ENCODE measurements around the gene PCMTD2.

PCMTD2 gene

GRCh38 chr20:64255361-64256281, at the start of gene PCMTD2:
Gene PCMTD2 (plus strand): TSS chr20:64255748. CDS start chr20:64259966, 4,218 bp downstream.
- peak; percentile 67 for DNase-seq

DNA sequence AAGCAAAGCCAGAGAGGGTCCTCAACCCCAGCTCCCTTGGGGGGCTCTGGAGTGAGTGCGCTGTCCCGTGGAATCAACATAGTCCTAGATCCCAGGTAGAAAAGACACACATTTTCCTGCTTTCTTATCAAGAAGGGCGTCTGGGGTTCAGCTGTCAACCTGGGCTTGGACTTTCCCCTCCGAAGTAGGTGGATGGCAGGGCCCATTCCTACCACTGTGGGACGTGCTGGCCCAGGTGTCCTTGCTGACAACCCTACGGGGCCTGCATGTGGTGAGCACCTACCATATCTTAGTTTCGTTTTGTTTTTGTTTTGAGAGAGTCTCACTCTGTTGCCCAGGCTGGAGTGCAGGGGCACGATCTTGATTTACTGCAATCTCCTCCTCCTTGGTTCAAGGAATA, 48.9 kb upstream of the PCMTD2 start:
- no peak for DNase-seq

- no peak for DNase-seq
These were observed 47.6 kb upstream of the PCMTD2 start for GRCh38 chr20:64207641-64208590.

DNA sequence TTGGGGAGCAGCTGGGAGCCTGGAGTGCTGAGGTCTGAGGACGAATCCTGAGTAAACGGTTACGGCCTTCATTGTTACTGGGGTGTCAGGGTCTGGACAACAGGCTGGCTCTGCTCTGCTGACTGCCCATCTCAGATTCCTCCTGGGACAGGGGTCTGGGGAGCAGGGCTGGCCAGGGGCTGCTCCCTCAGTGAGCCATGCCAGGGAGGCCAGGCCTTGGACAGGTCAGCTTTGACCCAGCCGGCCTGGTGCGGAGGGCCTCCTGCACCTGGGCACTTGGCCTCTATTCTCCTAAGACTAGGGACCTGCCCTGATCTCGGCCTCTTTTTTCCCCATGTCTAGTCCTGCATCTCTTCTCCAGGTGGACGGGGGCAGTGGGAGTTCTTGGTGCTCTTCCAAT, 46.4 kb upstream of the PCMTD2 start:
- DNase-seq = no peak

GRCh38 chr20:64210656-64211369, 44.7 kb upstream of the PCMTD2 start:
- DNase-seq = no peak

DNA sequence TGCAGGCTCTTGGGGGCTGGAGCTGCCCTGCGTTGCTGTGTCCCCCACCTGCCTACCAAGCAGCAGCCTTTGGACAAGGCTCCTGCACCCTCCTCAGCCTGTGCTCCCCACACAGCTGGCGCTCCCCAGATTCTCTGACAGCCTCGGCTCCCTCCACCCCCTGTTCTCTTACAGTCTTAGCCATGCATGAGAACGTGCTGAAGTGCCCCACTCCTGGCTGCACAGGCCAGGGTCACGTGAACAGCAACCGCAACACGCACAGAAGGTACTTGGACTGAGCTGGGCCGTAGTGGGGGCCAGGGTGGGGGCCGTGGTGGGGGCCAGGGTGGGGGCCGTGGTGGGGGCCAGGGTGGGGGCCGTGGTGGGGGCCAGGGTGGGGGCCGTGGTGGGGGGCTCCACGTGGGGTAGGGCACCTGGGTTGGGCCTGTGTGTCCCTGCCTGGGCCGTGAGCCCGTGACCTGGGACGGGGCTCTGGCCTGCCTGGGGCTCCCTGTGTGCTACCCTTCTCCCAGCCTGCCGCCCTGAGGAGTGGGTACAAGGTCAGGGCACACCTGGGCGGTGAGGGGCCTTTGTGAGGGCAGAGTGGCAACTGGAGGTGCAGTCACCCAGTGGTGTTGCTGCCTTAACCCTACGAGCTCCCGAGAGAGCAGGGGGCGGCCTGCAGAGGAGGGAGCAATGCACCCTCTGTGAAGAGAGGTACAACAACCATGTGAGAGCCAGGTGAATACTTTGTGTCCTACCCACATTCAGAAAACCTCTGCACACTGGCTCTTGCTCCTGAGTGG, 43.5 kb upstream of the PCMTD2 start:
- no peak for DNase-seq

GRCh38 chr20:64212755-64213154, 42.8 kb upstream of the PCMTD2 start:
- DNase-seq = no peak

- no peak for DNase-seq
These were observed 41.4 kb upstream of the PCMTD2 start for GRCh38 chr20:64214113-64214512.

DNA sequence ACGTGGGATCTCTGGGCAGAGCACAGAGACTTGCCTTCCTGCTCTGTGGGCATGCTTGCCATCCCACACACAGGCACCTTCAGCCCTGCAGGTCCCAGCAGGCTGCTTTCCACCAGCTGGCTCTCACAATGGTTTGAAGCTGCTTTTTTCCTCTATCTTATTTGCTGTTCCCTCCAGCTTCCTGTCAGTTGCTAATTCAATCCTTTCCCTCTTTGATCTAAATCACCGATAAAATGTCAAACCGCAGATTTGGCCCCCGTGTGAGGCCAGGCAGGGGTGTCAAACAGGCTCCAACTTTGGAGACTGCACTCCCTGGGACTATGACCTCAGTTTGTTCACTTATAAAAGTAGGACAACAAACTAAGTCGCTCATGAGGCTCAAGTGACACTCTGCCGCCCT, 40.6 kb upstream of the PCMTD2 start:
- DNase-seq = no peak

DNA sequence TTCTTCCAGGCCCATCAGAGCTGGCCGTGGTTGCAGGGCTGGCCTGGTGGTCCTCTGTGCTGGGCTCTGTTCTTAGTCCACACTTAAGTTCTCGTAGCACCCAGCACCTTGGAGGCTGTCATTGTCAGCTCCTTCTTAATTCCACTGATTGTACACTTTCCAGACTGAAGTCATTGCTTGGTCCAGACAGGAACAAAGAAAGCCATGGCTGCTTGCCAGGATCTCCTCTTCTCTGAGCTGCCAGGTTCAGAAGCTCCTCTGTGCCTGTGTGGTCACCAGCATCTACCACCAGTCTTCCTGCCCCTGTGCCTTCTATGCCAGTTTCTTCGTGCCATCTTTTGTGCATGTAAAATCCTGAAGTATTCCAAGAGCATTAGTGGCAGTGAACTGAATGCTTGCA, 39.5 kb upstream of the PCMTD2 start:
- DNase-seq = no peak

- DNase-seq = no peak
These were observed 38.6 kb upstream of the PCMTD2 start for GRCh38 chr20:64216910-64217309.

- no peak for DNase-seq
These were observed 37.9 kb upstream of the PCMTD2 start for GRCh38 chr20:64217539-64218221.

- no peak for DNase-seq
These were observed 36.3 kb upstream of the PCMTD2 start for GRCh38 chr20:64219202-64219601.

GRCh38 chr20:64219730-64220129, 35.8 kb upstream of the PCMTD2 start:
- DNase-seq = no peak

DNA sequence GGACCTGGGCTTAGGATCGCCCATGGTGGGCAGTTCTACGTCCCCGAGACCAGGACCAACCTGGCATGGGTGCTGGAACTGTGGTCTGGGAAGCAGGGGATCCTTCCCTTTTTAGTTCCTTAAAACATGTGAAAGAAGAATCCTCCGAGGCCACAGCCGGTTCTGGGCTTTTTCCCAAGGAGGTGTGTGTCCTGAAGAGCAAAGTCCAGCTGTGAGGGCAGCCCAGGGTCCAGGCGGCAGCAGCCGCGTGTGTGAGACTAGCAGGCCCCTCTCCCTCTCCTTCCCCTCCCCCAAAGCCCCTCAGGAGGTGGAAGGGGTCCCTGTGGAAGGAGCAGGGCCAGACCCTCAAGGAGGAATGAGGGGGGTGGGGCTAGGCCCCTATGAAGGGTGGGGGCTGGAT, 35.1 kb upstream of the PCMTD2 start:
- no peak for DNase-seq

GRCh38 chr20:64220891-64221527, 34.5 kb upstream of the PCMTD2 start:
- no peak for DNase-seq

DNA sequence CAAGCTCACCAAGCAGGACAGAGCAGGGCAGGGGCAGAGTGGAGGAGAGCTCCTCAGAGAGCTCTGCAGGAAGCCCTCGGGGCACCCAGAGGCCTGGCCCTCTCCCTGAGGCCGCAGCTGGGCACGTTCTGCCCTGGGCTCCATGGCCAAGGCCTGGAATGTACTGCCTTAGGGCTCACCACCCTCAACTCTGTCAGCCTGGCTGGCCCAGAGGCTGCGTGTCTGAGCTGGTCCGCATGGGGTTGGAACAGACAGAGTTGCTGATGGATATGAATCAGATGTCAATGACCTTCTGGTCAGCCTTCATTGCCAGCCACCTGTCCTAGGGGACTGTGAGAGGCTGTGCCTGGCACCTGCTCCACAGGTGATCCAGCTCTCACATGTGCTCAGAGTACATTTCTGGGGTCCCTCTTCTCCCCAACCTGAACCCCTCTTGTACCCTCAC, 33.2 kb upstream of the PCMTD2 start:
- DNase-seq = no peak

DNA sequence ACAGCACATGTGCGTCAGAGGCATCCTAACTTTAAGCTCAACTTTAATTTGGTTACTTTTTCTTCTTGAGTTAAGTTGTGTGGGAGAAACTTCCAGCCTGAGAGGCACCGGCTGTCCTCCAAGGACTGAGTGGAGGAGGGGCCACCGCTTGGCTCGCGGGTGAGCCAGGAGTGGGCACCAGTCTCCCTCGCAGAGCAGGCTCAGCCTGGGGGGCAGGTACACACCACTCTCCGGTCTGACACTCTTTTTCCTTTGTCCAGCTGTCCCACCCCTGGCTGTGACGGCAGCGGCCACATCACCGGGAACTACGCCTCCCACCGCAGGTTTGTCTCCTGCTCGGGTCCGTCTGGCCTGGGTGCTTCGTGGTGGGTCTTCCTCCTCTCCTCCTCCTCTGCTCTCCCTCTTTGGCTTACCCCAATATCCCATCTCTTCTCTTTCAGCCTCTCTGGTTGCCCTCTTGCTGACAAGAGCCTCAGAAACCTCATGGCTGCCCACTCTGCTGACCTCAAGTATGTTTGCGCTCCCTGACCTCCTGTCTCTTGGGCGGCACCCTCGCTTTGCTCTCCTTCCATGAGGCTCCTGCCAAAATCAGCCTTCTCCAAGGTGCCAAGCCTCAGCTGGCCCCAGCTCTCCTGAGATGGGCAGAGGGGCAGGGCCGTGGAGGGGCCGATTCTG, 32.6 kb upstream of the PCMTD2 start:
- no peak for DNase-seq

GRCh38 chr20:64223526-64224067, 32.0 kb upstream of the PCMTD2 start:
- DNase-seq = peak; percentile 30
